ENCODE results near the gene C9orf85. TPM values are rescaled to one million over a fixed set of nuclear protein-coding genes. Genes with fewer than 3 reads are reported as not detected.
"Not testable (repeated sequence)": the region's sequence is repeated elsewhere in the genome, so short reads cannot be mapped to it uniquely, and the experiment has no call there.

Gene C9orf85
- total RNA-seq, 6 donors from 2014 or later: 6.5 to 13.0 (median 9.0) TPM

- ATAC-seq (ENCODE audit: low FRiP score in 2 of 2): no peak
- H3K9me3 ChIP-seq: no peaks in the 10 kb centered on the region
- 91 to 95% methylated on average over 4 of the region's 4 CpGs for WGBS, 2 donors
- no peak for TF ChIP-seq POLR2A (IDR thresholded peaks at IDR 0.05)
- TF ChIP-seq CTCF (IDR thresholded peaks at IDR 0.05): no peak
- TF ChIP-seq EP300 (IDR thresholded peaks at IDR 0.05): no peak
- TF ChIP-seq POLR2AphosphoS5 (IDR thresholded peaks at IDR 0.05): no peak
- no peaks in the 10 kb centered on the region for H3K27me3 ChIP-seq
- H3K36me3 ChIP-seq: no peaks in the 10 kb centered on the region
- H3K4me3 ChIP-seq: no peak overlapping the region
- H3K4me1 ChIP-seq: peaks cover 8 to 24% (median 13%) of the 10 kb centered on the region in 4 donors
- no peak for DNase-seq
- no peak overlapping the region for H3K27ac ChIP-seq
Measured at GRCh38 chr9:71891557-71892189, 19.8 kb upstream of the C9orf85 start.

GRCh38 chr9:71895117-71895516 is 16.3 kb upstream of the C9orf85 start:
- Histone ChIP-seq H3K27me3 (no peaks in the 10 kb centered on the region), H3K4me3 (no peak overlapping the region), H3K36me3 (no peaks in the 10 kb centered on the region), H3K27ac (no peak overlapping the region), H3K4me1 (peaks cover 20 to 36% (median 27%) of the 10 kb centered on the region in 4 donors), H3K9me3 (no peaks in the 10 kb centered on the region)
- ATAC-seq (ENCODE audit: low FRiP score in 2 of 2) (no peak), DNase-seq (no peak)
- TF ChIP-seq POLR2A (IDR thresholded peaks at IDR 0.05) (no peak), EP300 (IDR thresholded peaks at IDR 0.05) (no peak), POLR2AphosphoS5 (IDR thresholded peaks at IDR 0.05) (no peak), CTCF (IDR thresholded peaks at IDR 0.05) (no peak)

GRCh38 chr9:71895955-71896354 is 15.5 kb upstream of the C9orf85 start:
- Histone ChIP-seq H3K4me1 (peaks cover 20 to 36% (median 24%) of the 10 kb centered on the region in 4 donors), H3K27me3 (no peaks in the 10 kb centered on the region), H3K9me3 (no peaks in the 10 kb centered on the region), H3K27ac (no peak overlapping the region), H3K4me3 (no peak overlapping the region), H3K36me3 (no peaks in the 10 kb centered on the region)
- no peak for ATAC-seq (ENCODE audit: low FRiP score in 2 of 2)
- TF ChIP-seq CTCF (IDR thresholded peaks at IDR 0.05): no peak
- no peak for TF ChIP-seq POLR2AphosphoS5 (IDR thresholded peaks at IDR 0.05)
- TF ChIP-seq EP300 (IDR thresholded peaks at IDR 0.05): no peak
- no peak for TF ChIP-seq POLR2A (IDR thresholded peaks at IDR 0.05)
- no peak for DNase-seq

- no peak for TF ChIP-seq EP300 (IDR thresholded peaks at IDR 0.05)
- TF ChIP-seq POLR2A (IDR thresholded peaks at IDR 0.05): no peak
- TF ChIP-seq POLR2AphosphoS5 (IDR thresholded peaks at IDR 0.05): no peak
- no peak for TF ChIP-seq CTCF (IDR thresholded peaks at IDR 0.05)
- no peak for ATAC-seq (ENCODE audit: low FRiP score in 2 of 2)
- Histone ChIP-seq H3K36me3 (no peaks in the 10 kb centered on the region), H3K4me1 (peaks cover 20 to 36% (median 24%) of the 10 kb centered on the region in 4 donors), H3K9me3 (no peaks in the 10 kb centered on the region), H3K27me3 (no peaks in the 10 kb centered on the region), H3K4me3 (no peak overlapping the region), H3K27ac (no peak overlapping the region)
- DNase-seq: no peak
Measured at GRCh38 chr9:71896761-71897160, 14.7 kb upstream of the C9orf85 start.

- no peak for TF ChIP-seq CTCF (IDR thresholded peaks at IDR 0.05)
- TF ChIP-seq POLR2A (IDR thresholded peaks at IDR 0.05): no peak
- no peak for TF ChIP-seq POLR2AphosphoS5 (IDR thresholded peaks at IDR 0.05)
- no peak for TF ChIP-seq EP300 (IDR thresholded peaks at IDR 0.05)
- WGBS, 2 donors: 57 to 62% methylated on average over 1 of the region's 1 CpG
- no peak for DNase-seq
- Histone ChIP-seq H3K4me1 (peaks cover 20 to 36% (median 24%) of the 10 kb centered on the region in 4 donors), H3K27ac (no peak overlapping the region), H3K36me3 (no peaks in the 10 kb centered on the region), H3K27me3 (no peaks in the 10 kb centered on the region), H3K9me3 (no peaks in the 10 kb centered on the region), H3K4me3 (no peak overlapping the region)
- no peak for ATAC-seq (ENCODE audit: low FRiP score in 2 of 2)
Measured at GRCh38 chr9:71897577-71897976, 13.9 kb upstream of the C9orf85 start.

- not testable (repeated sequence) for H3K9me3 ChIP-seq; H3K27ac ChIP-seq; H3K36me3 ChIP-seq; H3K4me3 ChIP-seq; DNase-seq; H3K27me3 ChIP-seq; ATAC-seq (ENCODE audit: low FRiP score in 2 of 2)
- 88 to 91% methylated on average over 6 of the region's 6 CpGs for WGBS, 2 donors
- H3K4me1 ChIP-seq: peaks cover 20 to 36% (median 24%) of the 10 kb centered on the region in 4 donors
Measured at GRCh38 chr9:71898756-71899155, 12.7 kb upstream of the C9orf85 start.

Measured in upper lobe of left lung (tissue), 6 donors.